PC-3 (cell line): ENCODE data around the gene MYO5A. TPM values are rescaled to one million over a fixed set of nuclear protein-coding genes. Genes with fewer than 3 reads are reported as not detected.
"Not testable (repeated sequence)": the region's sequence is repeated elsewhere in the genome, so short reads cannot be mapped to it uniquely, and the experiment has no call there.

ENCODE experiments used
- ATAC-seq: fragments of 200-7000 bp; cut with Tn5 transposase; 2 replicates; pipeline ENCODE4 v1.9.1; 2020; ENCODE audit warnings: mild to moderate bottlenecking, moderate library complexity
- BruUV-seq: library from RNA; stranded (reverse); fragments of 400-500 nt; replicated peaks from 2 replicates; lab custom pipeline; 2021; lab: Mats Ljungman, UMichigan
- CTCF ChIA-PET: fragments of 300-600 bp; sonication (Branson Sonifier 250); formaldehyde crosslinking; loops from one replicate; lab custom pipeline; 2022; ENCODE audit warnings: antibody characterized with exemption; lab: Charles Lee
- POLR2A ChIA-PET: fragments of 300-600 bp; sonication (Branson Sonifier 250); formaldehyde crosslinking; loops from one replicate; lab custom pipeline; 2022; ENCODE audit warnings: antibody characterized with exemption; ENCODE audit not compliant: unreplicated experiment; lab: Charles Lee
- DNase-seq: peaks from one replicate; pipeline ENCODE4 v3.0.0-alpha.2; 2015
- H2AFZ ChIP-seq: fragments of 300-600 bp; sonication (generic); 2 replicates; pipeline ENCODE4 v1.6.0; 2016; ENCODE audit warnings: antibody characterized with exemption, low read length
- H3F3A ChIP-seq: fragments of 300-600 bp; sonication (generic); one replicate; pipeline ENCODE4 v1.6.0; 2017; ENCODE audit warnings: antibody characterized with exemption, low read length, control low read depth, mild to moderate bottlenecking; ENCODE audit not compliant: unreplicated experiment
- H3K27ac ChIP-seq: fragments of 300-600 bp; sonication (generic); 2 replicates; pipeline ENCODE4 v1.5.1; 2016; ENCODE audit warnings: mild to moderate bottlenecking, low read length
- H3K27me3 ChIP-seq: fragments of 300-600 bp; sonication (generic); 2 replicates; pipeline ENCODE4 v1.6.1; 2016; ENCODE audit warnings: low read length, mixed read lengths
- H3K36me3 ChIP-seq: fragments of 300-600 bp; sonication (generic); 2 replicates; pipeline ENCODE4 v1.6.1; 2016; ENCODE audit warnings: low read depth, mixed run types, low read length, mixed read lengths
- H3K4me1 ChIP-seq: fragments of 300-600 bp; sonication (generic); 2 replicates; pipeline ENCODE4 v1.5.1; 2016; ENCODE audit warnings: low read length; ENCODE audit not compliant: insufficient read depth
- H3K4me2 ChIP-seq: fragments of 300-600 bp; sonication (generic); 2 replicates; pipeline ENCODE4 v1.6.0; 2016; ENCODE audit warnings: low read length
- H3K4me3 ChIP-seq: fragments of 300-600 bp; sonication (generic); 2 replicates; pipeline ENCODE4 v1.5.1; 2016; ENCODE audit warnings: mild to moderate bottlenecking, low read length, mixed read lengths
- H3K79me2 ChIP-seq: fragments of 300-600 bp; sonication (generic); 2 replicates; pipeline ENCODE4 v1.6.1; 2017; ENCODE audit warnings: low read length, mixed read lengths
- H3K9ac ChIP-seq: fragments of 300-600 bp; sonication (generic); 2 replicates; pipeline ENCODE4 v1.6.0; 2016; ENCODE audit warnings: mild to moderate bottlenecking, low read length
- H3K9me2 ChIP-seq: fragments of 300-600 bp; sonication (generic); replicated peaks from 2 replicates; pipeline ENCODE4 v1.6.1; 2016; ENCODE audit warnings: mixed run types, low read length, mixed read lengths
- H3K9me3 ChIP-seq: fragments of 300-600 bp; sonication (generic); 2 replicates; pipeline ENCODE4 v1.6.1; 2016; ENCODE audit warnings: low read length, mixed read lengths
- H4K20me1 ChIP-seq: fragments of 300-600 bp; sonication (generic); 2 replicates; pipeline ENCODE4 v1.6.1; 2016; ENCODE audit warnings: low read length, mixed read lengths
- EZH2 ChIP-seq: fragments of 300-600 bp; sonication (generic); IDR thresholded peaks from one replicate; pipeline ENCODE4 v1.6.1; 2017; ENCODE audit warnings: antibody characterized with exemption, mild to moderate bottlenecking, low read length; ENCODE audit not compliant: unreplicated experiment
- EZH2phosphoT487 ChIP-seq: fragments of 300-600 bp; sonication (generic); IDR thresholded peaks from 2 replicates; pipeline ENCODE4 v1.6.1; 2018; ENCODE audit warnings: mild to moderate bottlenecking, antibody characterized with exemption, low read length, borderline replicate concordance
- intact Hi-C: fragments of 100-400 bp; cut with micrococcal nuclease; formaldehyde crosslinking; loops from 2 replicates; pipeline ENCODE4 v1.9.0; 2023
- total RNA-seq: library from RNA; depleted of rRNA; stranded (reverse); fragments of >200 nt; gene quantifications from 2 replicates; pipeline ENCODE4 v1.2.3, GENCODE V29; 2014
- TF ChIP-seq, protein P1 (sequence below): fragments of 300-600 bp; sonication (generic); conservative IDR thresholded peaks from 2 replicates; pipeline ENCODE4 v1.5.1; 2017; ENCODE audit warnings: antibody characterized with exemption, low read depth, mild to moderate bottlenecking, low read length

The MYO5A gene
- total RNA-seq, 1 experiment from 2014 or later: 42.1 TPM

DNA sequence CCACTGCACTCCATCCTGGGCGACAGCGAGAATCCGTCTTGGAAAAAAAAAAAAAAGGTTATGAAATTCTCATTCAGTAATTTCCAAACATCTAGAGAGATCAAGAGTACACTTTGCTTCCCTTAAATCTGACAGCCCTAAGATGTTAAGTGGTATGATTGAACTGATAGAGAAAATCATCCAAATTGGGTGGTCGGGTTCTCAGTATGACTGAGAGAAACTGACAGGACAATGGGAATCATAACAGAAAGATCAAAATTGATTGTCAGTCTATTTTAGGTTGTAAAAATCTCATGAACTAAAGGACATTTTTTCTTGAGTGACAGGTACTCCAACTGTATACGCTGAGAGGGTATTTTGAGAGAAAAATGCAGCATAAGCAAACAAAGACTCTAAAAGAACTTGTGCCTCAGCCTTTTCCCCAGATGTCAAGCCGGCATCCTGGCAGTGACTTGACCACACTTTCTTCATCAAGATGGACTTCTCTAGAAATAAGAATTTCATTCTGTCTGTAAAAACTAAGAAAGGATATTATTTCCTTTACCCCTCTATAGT, 65.8 kb downstream of the MYO5A start:
- intact Hi-C loops: loop anchor here (1.0 to 2.0 kb wide), 2 partner anchors 132 to 206 kb away; no protein-coding TSS in a partner anchor
- H3K36me3 ChIP-seq: no peaks in the 10 kb centered on the region
- no peaks in the 10 kb centered on the region for H3K9me3 ChIP-seq
- H3K9me2 ChIP-seq: no peaks in the 10 kb centered on the region
- TF ChIP-seq EZH2phosphoT487: no peak
- TF ChIP-seq, protein P1, sequence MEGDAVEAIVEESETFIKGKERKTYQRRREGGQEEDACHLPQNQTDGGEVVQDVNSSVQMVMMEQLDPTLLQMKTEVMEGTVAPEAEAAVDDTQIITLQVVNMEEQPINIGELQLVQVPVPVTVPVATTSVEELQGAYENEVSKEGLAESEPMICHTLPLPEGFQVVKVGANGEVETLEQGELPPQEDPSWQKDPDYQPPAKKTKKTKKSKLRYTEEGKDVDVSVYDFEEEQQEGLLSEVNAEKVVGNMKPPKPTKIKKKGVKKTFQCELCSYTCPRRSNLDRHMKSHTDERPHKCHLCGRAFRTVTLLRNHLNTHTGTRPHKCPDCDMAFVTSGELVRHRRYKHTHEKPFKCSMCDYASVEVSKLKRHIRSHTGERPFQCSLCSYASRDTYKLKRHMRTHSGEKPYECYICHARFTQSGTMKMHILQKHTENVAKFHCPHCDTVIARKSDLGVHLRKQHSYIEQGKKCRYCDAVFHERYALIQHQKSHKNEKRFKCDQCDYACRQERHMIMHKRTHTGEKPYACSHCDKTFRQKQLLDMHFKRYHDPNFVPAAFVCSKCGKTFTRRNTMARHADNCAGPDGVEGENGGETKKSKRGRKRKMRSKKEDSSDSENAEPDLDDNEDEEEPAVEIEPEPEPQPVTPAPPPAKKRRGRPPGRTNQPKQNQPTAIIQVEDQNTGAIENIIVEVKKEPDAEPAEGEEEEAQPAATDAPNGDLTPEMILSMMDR: no peak
- no peak for TF ChIP-seq EZH2
- ChIA-PET CTCF (interaction anchor here (0.6 to 1.0 kb wide), 2 partner anchors 130 to 132 kb away, joined by 3 to 8 read pairs; no protein-coding TSS in a partner anchor), POLR2A (interaction anchor here (0.7 kb wide), 1 partner anchor 205 kb away, joined by 3 read pairs; no protein-coding TSS in a partner anchor)
- DNase-seq: no peak
- no peaks in the 10 kb centered on the region for H3F3A ChIP-seq
- BruUV-seq: no TSS peak
- H3K27me3 ChIP-seq: no peaks in the 10 kb centered on the region
- no peak overlapping the region for H3K27ac ChIP-seq
- H3K79me2 ChIP-seq: 0 out of 2 replicates have a peak, but pooled peaks cover 9% of the 10 kb centered on the region
- H3K4me3 ChIP-seq: no peak overlapping the region
- H4K20me1 ChIP-seq: no peaks in the 10 kb centered on the region
- no peak overlapping the region for H3K9ac ChIP-seq
- peaks cover 10% of the 10 kb centered on the region; the same call in 1 of the 2 replicates for H3K4me1 ChIP-seq
- no peak overlapping the region for H3K4me2 ChIP-seq
- H2AFZ ChIP-seq: no peak overlapping the region
- ATAC-seq: no peak

DNA sequence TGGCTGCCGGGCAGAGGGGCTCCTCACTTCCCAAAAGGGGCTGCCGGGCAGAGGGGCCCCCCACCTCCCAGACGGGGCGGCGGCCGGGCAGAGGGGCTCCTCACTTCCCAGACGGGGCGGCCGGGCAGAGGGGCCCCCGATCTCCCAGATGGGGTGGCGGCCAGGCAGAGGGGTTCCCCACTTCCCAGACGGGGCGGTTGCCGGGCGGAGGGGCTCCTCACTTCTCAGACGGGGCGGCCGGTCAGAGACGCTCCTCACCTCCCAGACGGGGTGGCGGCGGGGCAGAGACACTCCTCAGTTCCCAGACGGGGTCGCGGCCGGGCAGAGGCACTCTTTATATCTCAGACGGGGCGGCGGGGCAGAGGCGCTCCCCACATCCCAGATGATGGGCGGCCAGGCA, 69.0 kb downstream of the MYO5A start:
- H3K9me2 ChIP-seq, H3K9me3 ChIP-seq, H3K27me3 ChIP-seq, H3K4me2 ChIP-seq, POLR2A ChIA-PET, H3K27ac ChIP-seq, ATAC-seq, H2AFZ ChIP-seq, BruUV-seq, CTCF ChIA-PET, H3K9ac ChIP-seq, intact Hi-C loops, H4K20me1 ChIP-seq, DNase-seq, H3F3A ChIP-seq, H3K36me3 ChIP-seq, H3K4me3 ChIP-seq: not testable (repeated sequence)
- peaks cover 10% of the 10 kb centered on the region; the same call in 1 of the 2 replicates for H3K4me1 ChIP-seq
- peaks cover 11% of the 10 kb centered on the region; the same call in 1 of the 2 replicates for H3K79me2 ChIP-seq

DNA sequence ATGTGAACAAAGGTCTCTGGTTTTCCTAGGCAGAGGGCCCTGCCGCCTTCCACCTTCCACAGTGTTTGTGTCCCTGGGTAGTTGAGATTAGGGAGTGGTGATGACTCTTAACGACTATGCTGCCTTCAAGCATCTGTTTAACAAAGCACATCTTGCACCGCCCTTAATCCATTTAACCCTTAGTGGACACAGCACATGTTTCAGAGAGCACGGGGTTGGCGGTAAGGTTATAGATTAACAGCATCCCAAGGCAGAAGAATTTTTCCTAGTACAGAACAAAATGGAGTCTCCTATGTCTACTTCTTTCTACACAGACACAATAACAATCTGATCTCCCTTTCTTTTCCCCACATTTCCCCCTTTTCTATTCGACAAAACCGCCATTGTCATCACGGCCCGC, 69.4 kb downstream of the MYO5A start:
- ATAC-seq, BruUV-seq, intact Hi-C loops, H3K27me3 ChIP-seq, POLR2A ChIA-PET, H3K36me3 ChIP-seq, H3K4me2 ChIP-seq, H4K20me1 ChIP-seq, H3K9ac ChIP-seq, H2AFZ ChIP-seq, H3K9me3 ChIP-seq, H3K9me2 ChIP-seq, H3K27ac ChIP-seq, H3K4me3 ChIP-seq, H3F3A ChIP-seq, DNase-seq, H3K4me1 ChIP-seq, CTCF ChIA-PET: not testable (repeated sequence)
- peaks cover 15% of the 10 kb centered on the region for H3K79me2 ChIP-seq
